SK-N-SH (cell line): ENCODE measurements around the gene TNFRSF1B. TPM values are rescaled to one million over a fixed set of nuclear protein-coding genes. Genes with fewer than 3 reads are reported as not detected.

Experiments used
- CTCF ChIA-PET: fragments of 300-600, 350-600 bp; formaldehyde crosslinking; extraction: SDS; loops from one replicate; lab custom pipeline; 2021; lab: Yijun Ruan, JAX
- POLR2A ChIA-PET: fragments of 350-600 bp; sonication (Branson Sonifier 250); formaldehyde crosslinking; extraction: SDS; loops from one replicate; lab custom pipeline; 2020; ENCODE audit warnings: antibody characterized with exemption, inconsistent platforms; lab: Yijun Ruan, JAX
- DNase-seq: peaks from one replicate; pipeline ENCODE4 v3.0.0; 2012
- H2AFZ ChIP-seq: fragments of 200-600 bp; sonication (generic); 2 replicates; pipeline ENCODE4 v1.8.1; 2016; ENCODE audit warnings: antibody characterized with exemption, mild to moderate bottlenecking, low read depth
- H3F3A ChIP-seq: fragments of 200-600 bp; sonication (generic); replicated peaks from 2 replicates; pipeline ENCODE3; 2016; ENCODE audit warnings: antibody characterized with exemption, mild to moderate bottlenecking; ENCODE audit not compliant: insufficient read depth
- H3K27ac ChIP-seq, 2 experiments: fragments of 200-500 bp in 1 of 2; fragments of 200-600 bp in 1 of 2; sonication (Bioruptor generic) in 1 of 2; sonication (generic), shearing (Covaris generic) in 1 of 2; 2 replicates each; pipeline versions ENCODE4 v1.5.1 to v1.6.1; 2014 to 2016; ENCODE audit warnings: low read depth in 2 of 2, inconsistent platforms in 1 of 2, low read length in 1 of 2, mild to moderate bottlenecking in 1 of 2, mixed read lengths in 1 of 2
- H3K27me3 ChIP-seq: fragments of 200-600 bp; sonication (generic), shearing (Covaris generic); 2 replicates; pipeline ENCODE4 v1.6.1; 2016; ENCODE audit warnings: mixed run types; ENCODE audit not compliant: insufficient read depth
- H3K36me3 ChIP-seq, 2 experiments: fragments of 200-500 bp in 1 of 2; fragments of 200-600 bp in 1 of 2; sonication (Bioruptor generic) in 1 of 2; sonication (generic) in 1 of 2; replicated peaks in 1 of 2; 2 replicates each; pipeline versions ENCODE3 to v1.5.1; 2014 to 2016; ENCODE audit warnings: low read length in 1 of 2, mild to moderate bottlenecking in 1 of 2; ENCODE audit not compliant: insufficient read depth in 2 of 2, control insufficient read depth in 1 of 2
- H3K4me1 ChIP-seq, 2 experiments: fragments of 200-500 bp in 1 of 2; fragments of 200-600 bp in 1 of 2; sonication (Bioruptor generic) in 1 of 2; sonication (generic), shearing (Covaris generic) in 1 of 2; 2 replicates each; pipeline versions ENCODE4 v1.5.1 to v1.6.1; 2014 to 2016; ENCODE audit warnings: low read depth in 1 of 2, low read length in 1 of 2, mixed run types in 1 of 2; ENCODE audit not compliant: insufficient read depth in 2 of 2, control insufficient read depth in 1 of 2
- H3K4me2 ChIP-seq: fragments of 200-600 bp; sonication (generic), shearing (Covaris generic); 2 replicates; pipeline ENCODE4 v1.6.1; 2017; ENCODE audit warnings: mixed run types
- H3K4me3 ChIP-seq, 2 experiments: fragments of 200-500 bp in 1 of 2; fragments of 200-600 bp in 1 of 2; sonication (Bioruptor generic) in 1 of 2; sonication (generic), shearing (Covaris generic) in 1 of 2; 2 replicates each; pipeline versions ENCODE4 v1.5.1 to v1.8.1; 2014 to 2016; ENCODE audit warnings: low read depth in 2 of 2, inconsistent platforms in 1 of 2, low read length in 1 of 2, mild to moderate bottlenecking in 1 of 2, mixed read lengths in 1 of 2, moderate library complexity in 1 of 2
- H3K79me2 ChIP-seq: fragments of 200-600 bp; sonication (generic); 2 replicates; pipeline ENCODE4 v1.8.1; 2017; ENCODE audit warnings: mild to moderate bottlenecking; ENCODE audit not compliant: insufficient read depth
- H3K9ac ChIP-seq: fragments of 200-600 bp; sonication (generic); 2 replicates; pipeline ENCODE4 v1.6.1; 2017; ENCODE audit warnings: mixed run types
- H3K9me2 ChIP-seq: fragments of 200-600 bp; sonication (generic); 2 replicates; pipeline ENCODE4 v1.6.1; 2017; ENCODE audit warnings: mixed run types
- H3K9me3 ChIP-seq: fragments of 200-600 bp; sonication (generic); 2 replicates; pipeline ENCODE4 v1.6.1; 2017; ENCODE audit warnings: mixed run types, mild to moderate bottlenecking, moderate library complexity
- H4K20me1 ChIP-seq: fragments of 200-600 bp; sonication (generic); 2 replicates; pipeline ENCODE4 v1.6.1; 2017; ENCODE audit warnings: mild to moderate bottlenecking, mixed run types; ENCODE audit not compliant: insufficient read depth
- CTCF ChIP-seq: fragments of 200-600 bp; sonication (generic); IDR thresholded peaks from 2 replicates; pipeline ENCODE4 v1.6.1; 2017; ENCODE audit warnings: antibody characterized with exemption, mild to moderate bottlenecking, moderate library complexity
- ELF1 ChIP-seq: IDR thresholded peaks from 2 replicates; pipeline ENCODE4 v1.4.0; 2012
- EZH2phosphoT487 ChIP-seq: fragments of 200-600 bp; sonication (generic); IDR thresholded peaks from 2 replicates; pipeline ENCODE4 v1.6.1; 2017; ENCODE audit warnings: low read depth, mixed run types, mild to moderate bottlenecking, antibody characterized with exemption, moderate library complexity, borderline replicate concordance
- FOXM1 ChIP-seq: IDR thresholded peaks from 2 replicates; pipeline ENCODE4 v1.4.0; 2012; ENCODE audit warnings: low read depth, mild to moderate bottlenecking
- GABPA ChIP-seq: IDR thresholded peaks from 2 replicates; pipeline ENCODE4 v1.4.0; 2012; ENCODE audit warnings: low read depth, mild to moderate bottlenecking
- GATA2 ChIP-seq: sonication (generic); formaldehyde crosslinking; IDR thresholded peaks from 2 replicates; pipeline ENCODE4 v1.5.0; 2020; ENCODE audit warnings: mild to moderate bottlenecking, missing genetic modification reagents
- IRF3 ChIP-seq: fragments of 150-350 bp; IDR thresholded peaks from 2 replicates; pipeline ENCODE4 v1.6.1; 2016; ENCODE audit warnings: mild to moderate bottlenecking, low read depth, low read length
- MXI1 ChIP-seq: IDR thresholded peaks from 2 replicates; pipeline ENCODE4 v1.6.1; 2012; ENCODE audit warnings: mild to moderate bottlenecking, low read depth, low read length, improper control_type of control experiment
- NFIC ChIP-seq: IDR thresholded peaks from 2 replicates; pipeline ENCODE4 v1.4.0; 2012; ENCODE audit warnings: borderline replicate concordance
- RFX5 ChIP-seq: IDR thresholded peaks from 2 replicates; pipeline ENCODE4 v1.6.1; 2012; ENCODE audit warnings: mild to moderate bottlenecking, improper control_type of control experiment, low read length
- SIN3A ChIP-seq: IDR thresholded peaks from 2 replicates; pipeline ENCODE4 v1.6.1; 2012; ENCODE audit warnings: low read depth, mild to moderate bottlenecking, low read length, moderate library complexity, borderline replicate concordance
- TCF12 ChIP-seq: IDR thresholded peaks from 2 replicates; pipeline ENCODE4 v1.4.0; 2012
- TEAD4 ChIP-seq: IDR thresholded peaks from 2 replicates; pipeline ENCODE4 v1.4.0; 2012; ENCODE audit warnings: mild to moderate bottlenecking, borderline replicate concordance; ENCODE audit not compliant: insufficient read depth
- USF1 ChIP-seq: IDR thresholded peaks from 2 replicates; pipeline ENCODE4 v1.4.0; 2012; ENCODE audit warnings: low read depth, borderline replicate concordance
- USF2 ChIP-seq: fragments of 150-350 bp; IDR thresholded peaks from 2 replicates; pipeline ENCODE4 v1.6.1; 2017; ENCODE audit warnings: antibody characterized with exemption, low read length, low read depth, borderline replicate concordance
- ZBTB33 ChIP-seq: IDR thresholded peaks from 2 replicates; pipeline ENCODE4 v1.4.0; 2012; ENCODE audit warnings: low read depth, borderline replicate concordance
- WGBS: methylation state at CpG from one replicate; pipeline ENCODE4 v1.1.6; 2017; ENCODE audit warnings: low lambda C conversion rate; 5-methylcytosine and 5-hydroxymethylcytosine counted together
- polyA plus RNA-seq, 3 experiments: library from polyadenylated mRNA; depleted of rRNA; stranded (reverse); fragments of >200 nt; gene quantifications; 2 replicates each; pipeline ENCODE4 v1.2.3, GENCODE V29; 2012

Gene TNFRSF1B
- polyA plus RNA-seq, 1 of the 3 experiments (the other 2 are of a cell fraction) = 0.36 TPM

GRCh38 chr1:12185918-12186678 is 19.3 kb downstream of the TNFRSF1B start:
- Histone ChIP-seq H3K79me2 (no peaks in the 10 kb centered on the region), H3K27me3 (no peaks in the 10 kb centered on the region), H4K20me1 (no peaks in the 10 kb centered on the region), H3K9ac (no peak overlapping the region), H3K4me2 (no peak overlapping the region), H3K4me3 (no peak overlapping the region), H2AFZ (no peak overlapping the region), H3K9me3 (no peaks in the 10 kb centered on the region), H3K27ac (no peak overlapping the region; a peak in 1 of 4 replicates), H3K36me3 (no peaks in the 10 kb centered on the region), H3K9me2 (no peaks in the 10 kb centered on the region), H3F3A (peaks cover 4% of the 10 kb centered on the region), H3K4me1 (peaks cover 10 to 32% of the 10 kb centered on the region in 2 experiments; a peak in 3 of 4 replicates)
- 82% methylated on average over 8 of the region's 13 CpGs for WGBS
- POLR2A ChIA-PET = no interaction called here
- TF ChIP-seq GABPA (no peak), SIN3A (no peak), FOXM1 (no peak), TEAD4 (no peak), NFIC (no peak), EZH2phosphoT487 (no peak), CTCF (no peak)
- no peak for DNase-seq
- CTCF ChIA-PET = interaction anchor here (1.0 to 6.2 kb wide), 4 partner anchors 23 to 466 kb away, joined by 3 to 79 read pairs (median 6); no protein-coding TSS in a partner anchor

- peaks cover 4% of the 10 kb centered on the region for H3F3A ChIP-seq
- 80% methylated on average over 3 of the region's 4 CpGs for WGBS
- H2AFZ ChIP-seq = no peak overlapping the region
- H3K4me2 ChIP-seq = no peak overlapping the region
- no peak overlapping the region for H3K4me3 ChIP-seq
- H3K4me1 ChIP-seq = peaks cover 10 to 32% of the 10 kb centered on the region in 2 experiments; a peak in 3 of 4 replicates
- no peaks in the 10 kb centered on the region for H3K9me2 ChIP-seq
- no peaks in the 10 kb centered on the region for H4K20me1 ChIP-seq
- no peak overlapping the region for H3K27ac ChIP-seq
- no peak overlapping the region for H3K9ac ChIP-seq
- no peaks in the 10 kb centered on the region for H3K27me3 ChIP-seq
- DNase-seq = no peak
- POLR2A ChIA-PET = no interaction called here
- H3K9me3 ChIP-seq = no peaks in the 10 kb centered on the region
- H3K79me2 ChIP-seq = no peaks in the 10 kb centered on the region
- CTCF ChIA-PET = interaction anchor here (1.0 to 6.2 kb wide), 3 partner anchors 30 to 466 kb away, joined by 3 to 79 read pairs (median 3); no protein-coding TSS in a partner anchor
- H3K36me3 ChIP-seq = no peaks in the 10 kb centered on the region
- TF ChIP-seq ELF1 = no peak
- TF ChIP-seq TCF12 = no peak
- no peak for TF ChIP-seq USF2
- no peak for TF ChIP-seq RFX5
- TF ChIP-seq NFIC = no peak
- no peak for TF ChIP-seq USF1
- no peak for TF ChIP-seq ZBTB33
- no peak for TF ChIP-seq IRF3
- TF ChIP-seq GATA2 (CRISPR knock-in tag) = no peak
- TF ChIP-seq MXI1 = no peak
These were observed 19.8 kb downstream of the TNFRSF1B start for GRCh38 chr1:12186679-12186985.
